Heart left ventricle (tissue), 16 donors: ENCODE data around the gene TMIE. TPM values are rescaled to one million over a fixed set of nuclear protein-coding genes. Genes with fewer than 3 reads are reported as not detected.
A peak's percentile ranks its signal among the peaks of the same experiment; 100 is the strongest.

Source experiments
- ATAC-seq, 4 donors: fragments of 200-7000 bp; cut with Tn5 transposase; one replicate each; pipeline ENCODE4 v1.9.1; 2020 to 2022; ENCODE audit warnings: moderate library complexity in 4 of 4, mild to moderate bottlenecking in 3 of 4, moderate number of reproducible peaks in 1 of 4
- DNase-seq, 5 donors: peaks; one replicate each; pipeline ENCODE4 v3.0.0-alpha.2; 2020
- H3K27ac ChIP-seq, 12 donors: fragments of 200-600 bp; sonication (generic) in 4 of 12; one replicate each; pipeline versions ENCODE4 v1.5.0 to v1.8.0; 2016 to 2022; ENCODE audit warnings: mild to moderate bottlenecking in 2 of 12
- H3K27me3 ChIP-seq, 9 donors: fragments of 200-600 bp; sonication (generic) in 2 of 9; one replicate each; pipeline versions ENCODE4 v1.5.1 to v1.8.0; 2016 to 2022; ENCODE audit warnings: mild to moderate bottlenecking in 3 of 9
- H3K36me3 ChIP-seq, 9 donors: fragments of 200-600 bp; sonication (generic) in 2 of 9; one replicate each; pipeline versions ENCODE4 v1.5.0 to v1.8.0; 2018 to 2022; ENCODE audit warnings: mild to moderate bottlenecking in 2 of 9
- H3K4me1 ChIP-seq, 12 donors: fragments of 200-600 bp; sonication (generic) in 4 of 12; one replicate each; pipeline versions ENCODE4 v1.5.0 to v1.8.0; 2016 to 2022; ENCODE audit warnings: mild to moderate bottlenecking in 3 of 12
- H3K4me3 ChIP-seq, 12 donors: fragments of 200-600 bp; sonication (generic) in 4 of 12; one replicate each; pipeline versions ENCODE4 v1.5.0 to v1.8.0; 2017 to 2022; ENCODE audit warnings: mild to moderate bottlenecking in 9 of 12, moderate library complexity in 4 of 12
- H3K9me3 ChIP-seq, 12 donors: fragments of 200-600 bp; sonication (generic) in 4 of 12; one replicate each; pipeline versions ENCODE4 v1.5.0 to v1.8.0; 2016 to 2022; ENCODE audit warnings: mild to moderate bottlenecking in 1 of 12
- CTCF ChIP-seq, 12 donors: fragments of 200-600 bp; sonication (generic) in 4 of 12; IDR thresholded peaks; one replicate each; pipeline versions ENCODE4 v1.5.0 to v1.8.0; 2018 to 2022; ENCODE audit warnings: antibody characterized with exemption in 12 of 12, mild to moderate bottlenecking in 5 of 12
- POLR2A ChIP-seq, 2 donors: fragments of 450-650 bp; IDR thresholded peaks; one replicate each; pipeline ENCODE4 v1.6.1; 2017; ENCODE audit warnings: antibody characterized with exemption in 2 of 2, mild to moderate bottlenecking in 2 of 2, moderate library complexity in 2 of 2
- WGBS, 4 donors: extraction: QIAGEN DNeasy Blood & Tissue Kit in 2 of 4; methylation state at CpG; one replicate each; pipeline versions ENCODE4 v1.1.5 to v1.1.7; 2013 to 2018; 5-methylcytosine and 5-hydroxymethylcytosine counted together
- intact Hi-C, 10 donors: fragments of 100-400 bp; cut with DNase I; formaldehyde crosslinking; loops; one replicate each; pipeline versions ENCODE4 v1.11.1 to v1.14.2; 2022
- polyA plus RNA-seq, 2 donors: library from polyadenylated mRNA; stranded (reverse); fragments of 200-250 nt; gene quantifications; one replicate each; pipeline ENCODE4 v1.2.3, GENCODE V29; 2013
- total RNA-seq, 9 donors: library from RNA; depleted of rRNA in 2 of 9; stranded (reverse); fragments of >200 nt in 2 of 9; fragmentation: NEBNext Ultra II Directional in 3 of 9; extraction: Animal tissue kit (Norgen Biotek cat#: 25700) in 3 of 9; gene quantifications; one replicate each; pipeline versions ENCODE4 v1.1.0 to v1.2.4, GENCODE V29; 2016 to 2023
- donor health status: ischemic (EF 13 %, LVEDD 7.1; RV severe dilation, severe dysfunction).
- donor health status: healthy with polysubstance abuse.
- donor health status: DM: no; HTN: yes; CAD: no.
- donor health status: DM: no; HTN: no; CAD: no.
- donor health status: ischemic (EF 25% LVEDD 6.9; RV normal size, moderate dysfunction).
- donor health status: ischemic (EF 25% LVEDD 5.7; RV mildly dilated, moderate dysfunction).
- donor health status: healthy.
- donor health status: DM: yes; HTN: yes; CAD: no.
- donor health status: ischemic (EF 35%, LVEDD 5.7; RV mildly dilated, moderate dysfunction).
- donor health status: nonischemic (EF 11% LVEDD 7.7; RV severe dilation, severe dysfunction).
- donor health status: DM: yes; HTN: yes; CAD: no.
- donor health status: PGD.
- donor health status: ischemic (EF 29% LVEDD 5.4; RV normal size, mild dysfunction).
- donor health status: nonischemic (EF 23%, LVEDD 6.1; RV moderate dilation, normal function).

Gene TMIE
- total and polyA plus RNA-seq, 11 donors, result 0.46 to 0.95 (median 0.61) TPM; not detected in 1

DNA sequence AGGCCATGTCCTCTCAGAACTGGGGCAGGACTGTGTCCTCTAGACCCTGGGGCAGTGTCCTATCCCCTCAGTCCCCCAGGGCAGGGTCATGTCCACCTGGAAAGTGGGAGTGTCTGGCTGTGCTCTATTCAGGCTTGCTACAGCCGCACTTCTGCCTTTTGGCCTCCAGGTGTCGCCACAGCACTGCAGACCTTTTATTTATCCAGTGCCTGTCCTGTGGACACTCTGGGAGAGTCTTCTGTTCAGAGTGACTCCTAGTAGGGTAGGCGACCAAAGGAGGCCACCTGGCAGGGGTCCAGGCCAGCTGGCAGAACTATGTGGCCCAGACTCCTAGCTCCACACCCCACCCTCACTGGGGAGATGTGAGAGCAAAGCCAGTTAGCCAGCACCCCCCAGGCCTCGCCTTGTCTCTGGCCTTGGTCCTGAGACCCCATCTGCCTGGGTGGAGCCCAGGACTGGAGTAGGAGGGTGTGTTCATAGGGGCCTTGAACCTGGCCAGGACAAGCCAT, 3.9 kb downstream of the TMIE start:
- DNase-seq, result peak; percentile 64 to 79 (median 71)
- 22 to 50% (median 26%) methylated on average over 2 to 4 of the region's 4 CpGs for WGBS, 4 donors

DNA sequence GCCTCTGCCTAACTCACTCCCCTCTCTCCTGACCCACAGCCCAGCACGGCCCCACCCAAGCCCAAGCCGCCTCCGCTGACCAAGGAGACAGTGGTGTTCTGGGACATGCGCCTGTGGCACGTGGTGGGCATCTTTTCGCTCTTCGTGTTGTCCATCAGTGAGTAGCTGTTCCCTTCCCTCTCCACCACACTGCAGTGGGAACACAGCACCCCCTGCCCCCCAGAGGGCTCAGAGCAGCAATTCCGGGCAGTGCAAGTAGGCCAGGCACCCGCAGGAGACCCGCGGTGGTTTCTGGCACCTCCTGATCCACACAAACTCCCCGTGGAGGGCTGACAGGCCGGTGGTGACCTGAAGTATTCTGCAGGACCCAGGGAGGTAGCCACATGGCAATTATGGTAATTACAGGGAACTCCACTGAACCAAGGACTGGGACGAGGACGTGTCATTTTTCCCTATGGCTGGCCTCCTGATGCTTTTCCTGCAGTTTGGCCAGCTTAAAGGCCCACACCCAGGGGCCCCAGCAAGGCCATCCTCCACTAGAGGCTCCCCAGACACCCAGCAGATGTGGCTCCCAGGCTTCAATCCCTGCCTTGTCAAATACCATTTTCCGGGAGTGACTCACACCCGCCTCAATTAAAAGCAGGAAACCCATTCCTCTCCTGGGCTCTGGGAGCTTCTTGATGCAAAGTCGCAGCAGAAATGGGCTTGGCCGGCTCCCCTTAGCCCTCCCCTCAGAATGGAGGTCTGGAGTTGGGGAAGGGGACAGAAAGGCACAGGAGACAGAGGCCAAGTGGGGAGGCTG, 4.8 kb downstream of the TMIE start:
- H3K27ac ChIP-seq, result no peak overlapping the region
- no peak for ATAC-seq
- no peak overlapping the region for H3K4me3 ChIP-seq
- H3K36me3 ChIP-seq, result no peaks in the 10 kb centered on the region
- TF ChIP-seq CTCF (IDR thresholded peaks at IDR 0.05) (no peak), POLR2A (IDR thresholded peaks at IDR 0.05) (no peak)
- peaks cover 0 to 22% (median 7%) of the 10 kb centered on the region in 12 donors for H3K4me1 ChIP-seq
- H3K27me3 ChIP-seq, result peaks cover 0 to 16% (median 0%) of the 10 kb centered on the region in 9 donors
- peak in 4 of 5 donors; percentile 6 to 56 (median 20) for DNase-seq
- intact Hi-C loops, result loop anchor here (1.0 to 10.0 kb wide), 17 partner anchors 139 to 669 kb away; partner anchors contain the start of genes MYL3 (in 1 of the 10) and SETD2 (in 1 of the 10)
- H3K9me3 ChIP-seq, result no peaks in the 10 kb centered on the region
- 73 to 79% (median 77%) methylated on average over 15 to 19 of the region's 19 CpGs for WGBS, 4 donors

More for the DNA sequence above, 3.9 kb downstream of the TMIE start:
- H3K27ac ChIP-seq, result no peak overlapping the region
- no peak overlapping the region for H3K4me3 ChIP-seq
- H3K4me1 ChIP-seq, result peaks cover 4 to 31% (median 16%) of the 10 kb centered on the region in 12 donors
- TF ChIP-seq POLR2A (IDR thresholded peaks at IDR 0.05), result peak in 1 of 2 donors; percentile 16
- peak; percentile 94 to 99 (median 96) for TF ChIP-seq CTCF (IDR thresholded peaks at IDR 0.05)
- H3K27me3 ChIP-seq, result peaks cover 0 to 19% (median 0%) of the 10 kb centered on the region in 9 donors
- ATAC-seq, result peak; percentile 75 to 86 (median 80)
- no peaks in the 10 kb centered on the region for H3K36me3 ChIP-seq
- H3K9me3 ChIP-seq, result no peaks in the 10 kb centered on the region
- intact Hi-C loops, result loop anchor here (1.0 to 10.0 kb wide), 17 partner anchors 140 to 670 kb away; partner anchors contain the start of genes MYL3 (in 1 of the 10) and SETD2 (in 1 of the 10)

GRCh38 chr3:46706771-46707582, 5.8 kb downstream of the TMIE start:
- H3K36me3 ChIP-seq, result no peaks in the 10 kb centered on the region
- H3K27me3 ChIP-seq, result peaks cover 0 to 6% (median 0%) of the 10 kb centered on the region in 9 donors
- intact Hi-C loops, result loop anchor here in 8 of 10 donors (5.0 to 10.0 kb wide), 11 partner anchors 138 to 668 kb away; partner anchors contain the start of genes MYL3 (in 1 of the 8) and SETD2 (in 1 of the 8)
- WGBS, 4 donors, result 81 to 83% (median 82%) methylated on average over 7 to 13 of the region's 13 CpGs
- ATAC-seq, result no peak
- TF ChIP-seq CTCF (IDR thresholded peaks at IDR 0.05) (no peak), POLR2A (IDR thresholded peaks at IDR 0.05) (no peak)
- peaks cover 0 to 21% (median 0%) of the 10 kb centered on the region in 12 donors for H3K4me1 ChIP-seq
- H3K9me3 ChIP-seq, result no peaks in the 10 kb centered on the region
- H3K27ac ChIP-seq, result no peak overlapping the region
- H3K4me3 ChIP-seq, result no peak overlapping the region
- peak in 3 of 5 donors; percentile 5 to 18 (median 9) for DNase-seq
